CD4-positive, alpha-beta T cell treated with Interleukin-15 for 1 hour (primary cell): Measurements from ENCODE around the gene KIAA0825.
"Not testable (repeated sequence)": the region's sequence is repeated elsewhere in the genome, so short reads cannot be mapped to it uniquely, and the experiment has no call there.

Source experiments
- DNase-seq: peaks from one replicate; pipeline ENCODE4 v3.0.0-alpha.2; 2020

KIAA0825 gene

DNA sequence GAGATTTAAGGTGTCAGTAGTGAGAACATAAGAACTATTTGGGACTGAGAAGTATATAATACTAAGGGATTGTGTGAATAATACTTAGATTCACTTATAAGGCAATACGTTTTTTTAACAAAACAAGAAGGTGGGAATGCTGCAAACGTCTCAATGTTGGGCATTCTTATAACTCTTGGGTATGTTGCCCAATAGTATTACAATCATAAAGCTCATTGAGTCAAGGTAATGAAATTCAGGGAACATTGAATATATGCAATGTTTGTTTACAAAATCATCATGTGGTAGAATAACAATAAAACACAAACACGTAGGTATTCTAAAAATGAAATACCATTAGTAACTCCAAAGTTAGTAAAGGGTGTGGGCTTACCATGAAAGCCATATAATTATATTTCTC, 400.7 kb downstream of the KIAA0825 start:
- no peak for DNase-seq

DNA sequence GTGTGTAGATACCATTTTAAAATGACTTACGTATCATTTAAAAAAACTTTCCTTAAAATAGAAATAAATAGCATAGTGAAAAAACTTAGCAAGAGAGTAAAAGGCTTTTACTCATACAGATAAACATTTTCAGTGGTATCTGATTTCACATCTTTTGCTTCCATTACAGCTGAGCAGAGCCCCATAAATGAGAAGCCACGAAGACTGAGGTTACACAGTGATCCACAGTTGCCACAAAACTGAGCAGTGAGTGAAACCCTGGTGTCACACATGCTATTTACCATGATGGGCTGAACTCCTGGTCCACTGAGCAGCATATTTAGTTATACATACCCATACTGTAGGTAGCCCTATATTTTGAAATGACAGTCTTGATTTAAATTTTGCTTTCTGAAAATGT, 401.2 kb downstream of the KIAA0825 start:
- no peak for DNase-seq

DNA sequence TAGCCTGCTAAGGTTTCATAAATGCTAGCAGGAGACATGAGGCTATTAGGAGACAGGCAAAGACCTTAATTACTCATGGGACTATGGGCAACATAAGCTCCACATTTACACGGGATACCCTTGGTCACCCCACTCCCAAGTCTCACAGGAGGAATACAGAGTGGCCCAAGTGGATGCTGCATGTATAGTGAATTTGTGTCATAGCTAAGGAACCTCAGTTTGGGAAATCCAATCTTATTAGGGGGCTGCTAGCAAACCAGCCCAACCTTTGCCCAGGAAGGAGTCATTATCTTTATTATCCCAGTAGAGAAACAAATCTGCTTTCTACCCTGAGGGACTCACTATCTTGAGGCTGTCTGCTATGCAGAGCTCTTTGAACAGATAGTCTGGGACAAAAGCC, 405.9 kb downstream of the KIAA0825 start:
- DNase-seq, result no peak

DNA sequence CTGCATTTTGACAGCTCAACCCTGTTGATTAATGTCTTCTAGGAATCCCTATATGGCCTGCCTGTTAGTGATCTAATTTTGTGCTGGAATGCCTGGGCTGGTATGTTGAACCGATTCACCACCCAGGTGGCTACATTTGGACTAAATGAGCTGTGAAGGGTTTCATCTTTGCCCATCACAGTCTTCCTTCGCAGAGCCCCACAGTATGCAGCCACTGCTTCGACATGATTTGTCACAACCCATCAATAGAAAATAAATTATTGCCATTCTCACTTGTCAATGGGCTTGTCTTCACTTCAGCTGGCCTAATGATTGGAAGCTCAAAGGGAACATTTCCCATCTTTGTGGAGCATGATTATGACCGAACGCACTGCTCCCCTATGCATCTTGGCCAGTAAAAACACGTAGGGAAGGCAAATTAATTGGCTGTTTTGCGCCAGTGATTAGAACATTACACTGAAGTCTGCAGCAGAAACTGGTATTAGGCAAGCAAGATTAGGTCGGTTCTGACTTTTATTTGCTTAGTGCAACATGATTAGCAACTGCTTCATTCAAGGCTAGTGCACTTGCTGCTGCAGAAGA, 408.5 kb downstream of the KIAA0825 start:
- no peak for DNase-seq

DNA sequence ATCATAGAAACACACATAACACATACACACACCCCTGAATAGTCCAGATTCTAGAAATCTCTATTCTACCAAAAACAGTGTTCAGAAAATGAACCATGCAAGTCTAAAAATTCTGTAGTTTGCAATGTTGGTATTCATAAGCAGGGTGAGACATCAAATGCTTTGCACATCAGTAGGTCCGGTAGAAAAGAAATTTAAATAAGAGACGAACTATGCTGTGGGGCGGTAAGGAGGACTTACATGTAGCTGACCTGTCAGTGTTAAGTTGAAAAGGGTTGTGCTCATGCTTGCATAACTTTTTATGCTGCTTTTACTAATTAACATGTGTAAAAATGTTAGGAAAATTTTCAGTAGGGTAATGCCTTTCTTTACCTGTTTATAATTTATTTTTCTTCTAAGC, 409.1 kb downstream of the KIAA0825 start:
- no peak for DNase-seq

DNA sequence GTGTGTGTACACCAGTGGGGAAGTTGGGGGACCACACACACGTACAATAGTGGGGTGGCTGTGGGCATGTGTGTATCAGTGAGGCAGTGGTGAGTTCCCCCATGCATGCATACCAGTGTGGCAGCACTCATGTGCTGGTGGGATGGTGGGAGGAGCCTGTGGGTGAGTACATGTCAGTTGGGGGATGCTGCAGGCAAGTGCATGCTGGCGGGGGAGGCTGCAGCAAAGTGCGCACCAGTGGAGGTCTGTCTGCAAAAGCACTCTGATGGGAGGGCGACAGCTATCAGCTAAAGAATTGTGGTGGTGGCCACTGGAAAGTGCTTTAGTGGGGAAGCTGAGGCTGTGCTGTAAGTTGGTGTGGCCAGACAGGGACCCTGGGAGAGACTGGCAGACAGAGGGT, 418.8 kb downstream of the KIAA0825 start:
- no peak for DNase-seq

DNA sequence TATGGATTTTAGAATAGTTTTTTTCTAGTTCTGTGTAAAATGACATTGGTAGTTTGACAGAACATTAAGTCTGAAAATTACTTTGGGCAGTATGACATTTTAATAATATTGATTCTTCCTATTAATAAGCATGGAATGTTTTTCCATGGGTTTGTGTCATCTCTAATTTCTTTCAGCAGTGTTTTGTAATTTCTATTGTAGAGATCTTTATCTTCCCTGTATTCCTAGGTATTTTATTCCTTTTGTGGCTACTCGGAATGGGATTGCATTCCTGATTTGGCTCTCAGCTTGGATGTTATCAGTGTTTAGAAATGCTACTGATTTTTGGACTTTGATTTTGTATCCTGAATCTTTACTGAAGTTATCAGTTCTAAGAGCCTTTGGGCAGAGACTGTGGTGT, 420.4 kb downstream of the KIAA0825 start:
- DNase-seq, result no peak

DNA sequence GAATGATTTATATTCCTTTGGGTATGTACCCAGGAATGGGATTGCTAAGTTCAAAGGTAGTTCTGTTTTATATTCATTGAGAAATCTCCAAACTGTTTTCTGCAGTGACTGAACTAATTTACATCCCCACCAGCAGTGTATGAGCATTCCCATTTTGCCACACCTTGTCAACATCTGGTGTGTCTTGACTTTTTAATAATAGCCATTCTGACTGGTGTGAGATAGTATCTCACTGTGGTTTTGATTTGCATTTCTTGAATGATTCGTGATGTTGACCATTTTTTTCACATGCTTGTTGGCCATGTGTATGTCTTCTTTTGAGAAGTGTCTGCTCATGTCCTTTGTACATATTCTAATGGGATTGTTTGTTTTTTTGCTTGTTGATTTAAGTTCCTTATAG, 421.5 kb downstream of the KIAA0825 start:
- DNase-seq, result no peak

DNA sequence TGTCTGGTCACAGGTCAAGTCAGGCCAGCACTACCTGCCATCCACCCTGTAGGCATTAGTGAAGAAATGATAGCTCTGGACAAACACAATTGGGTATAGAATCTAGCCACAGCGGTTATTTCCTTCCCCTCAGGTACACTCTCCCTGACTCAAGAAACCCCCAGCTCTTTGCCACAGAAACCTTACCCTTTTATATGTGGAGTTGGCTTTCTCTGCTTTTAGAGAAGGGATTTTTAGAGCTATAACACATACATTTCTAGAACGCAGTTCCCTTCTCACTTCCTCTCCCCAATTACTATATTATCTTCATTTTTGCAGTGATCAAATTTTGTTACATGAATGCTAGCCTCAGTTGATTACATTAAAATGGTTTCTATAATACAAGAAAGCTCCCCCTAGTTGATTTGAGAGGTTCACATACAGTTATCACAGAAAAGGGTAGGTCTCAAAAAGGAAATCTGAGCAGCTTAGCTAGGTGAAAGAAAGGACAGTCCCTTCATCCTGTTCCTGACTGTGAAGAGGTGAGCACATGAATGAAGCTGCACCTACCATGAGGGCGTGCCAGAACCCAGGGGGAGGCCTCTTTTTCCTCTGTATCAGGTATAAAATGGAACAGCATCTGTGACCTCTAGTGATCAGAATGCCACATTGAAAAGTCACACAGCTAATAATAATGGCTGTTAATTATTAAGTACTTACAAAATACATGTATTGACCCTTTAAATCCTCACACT, 425.6 kb downstream of the KIAA0825 start:
- DNase-seq, result no peak

DNA sequence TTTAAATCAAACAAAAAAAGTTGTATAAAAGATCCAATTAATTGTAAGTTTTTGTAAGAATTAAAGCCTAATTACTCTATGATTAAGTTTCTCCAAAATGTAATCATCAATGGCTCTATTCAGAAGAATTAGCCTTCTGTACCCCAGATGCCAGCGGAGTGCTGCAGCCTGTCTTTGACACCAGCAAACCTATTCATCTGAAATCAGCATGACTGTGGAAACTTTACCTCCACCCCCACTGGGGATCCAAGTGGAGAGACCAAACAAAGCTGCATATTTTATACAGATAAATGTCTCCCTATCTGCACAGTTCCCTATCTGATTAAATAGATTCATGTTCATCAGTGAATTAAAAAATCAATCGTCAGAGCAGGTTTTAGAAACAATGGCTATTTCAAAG, 426.8 kb downstream of the KIAA0825 start:
- no peak for DNase-seq

DNA sequence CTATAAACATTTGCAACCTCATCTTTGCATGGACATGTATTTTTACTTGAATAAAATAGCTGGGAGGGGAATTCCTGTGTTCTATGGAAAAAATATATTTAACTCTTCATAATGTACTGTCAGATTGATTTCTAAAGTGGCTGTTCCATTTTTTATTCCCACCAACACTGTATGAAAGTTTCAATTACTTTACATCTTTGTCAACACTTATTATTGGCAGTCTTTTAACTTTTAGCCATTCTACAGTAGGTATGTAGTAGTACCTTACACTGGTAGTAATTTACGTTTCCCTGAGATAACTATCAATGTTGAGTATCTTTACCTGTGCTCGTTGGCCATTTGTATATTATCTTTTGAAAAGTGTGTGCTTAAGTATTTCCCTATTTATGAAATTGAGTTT, 429.7 kb downstream of the KIAA0825 start:
- DNase-seq, result no peak

DNA sequence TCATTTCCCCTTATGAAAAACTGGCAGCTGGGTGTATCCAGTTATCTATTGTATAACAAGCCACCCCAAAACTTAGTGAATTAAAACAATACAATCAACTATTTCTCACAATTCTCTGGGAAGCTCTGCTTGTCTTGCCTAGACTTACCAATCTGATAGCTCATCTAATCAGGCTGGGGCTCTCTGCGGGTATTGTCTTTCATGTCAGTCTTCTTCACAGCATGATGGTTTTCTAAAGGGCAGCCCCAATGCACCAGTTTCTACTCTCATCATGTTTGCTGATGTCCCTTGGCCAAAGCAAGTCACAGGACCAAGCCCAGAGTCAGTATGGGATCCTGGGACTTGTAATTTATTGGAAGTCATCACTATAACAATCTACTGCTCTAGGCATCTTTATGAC, 433.5 kb downstream of the KIAA0825 start:
- no peak for DNase-seq

DNA sequence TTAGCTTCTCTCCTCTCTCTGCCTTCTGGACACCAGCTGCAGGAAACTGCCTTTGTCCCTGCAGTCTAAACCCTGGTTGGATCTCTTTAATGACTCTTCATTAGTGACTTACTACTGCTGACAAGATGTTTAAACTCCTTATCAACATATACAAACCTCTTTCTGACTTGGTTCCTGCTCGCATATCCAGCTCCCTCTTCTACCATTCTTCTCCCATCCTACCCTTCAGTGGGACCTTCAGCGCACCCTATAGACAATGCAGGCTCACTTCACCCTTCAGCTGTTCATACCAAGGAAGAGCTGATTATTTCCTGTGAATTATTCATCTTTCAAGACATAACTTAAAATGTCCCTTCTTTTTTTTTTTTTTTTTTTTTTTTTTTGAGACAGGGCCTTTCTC, 436.5 kb downstream of the KIAA0825 start:
- DNase-seq, result no peak

DNA sequence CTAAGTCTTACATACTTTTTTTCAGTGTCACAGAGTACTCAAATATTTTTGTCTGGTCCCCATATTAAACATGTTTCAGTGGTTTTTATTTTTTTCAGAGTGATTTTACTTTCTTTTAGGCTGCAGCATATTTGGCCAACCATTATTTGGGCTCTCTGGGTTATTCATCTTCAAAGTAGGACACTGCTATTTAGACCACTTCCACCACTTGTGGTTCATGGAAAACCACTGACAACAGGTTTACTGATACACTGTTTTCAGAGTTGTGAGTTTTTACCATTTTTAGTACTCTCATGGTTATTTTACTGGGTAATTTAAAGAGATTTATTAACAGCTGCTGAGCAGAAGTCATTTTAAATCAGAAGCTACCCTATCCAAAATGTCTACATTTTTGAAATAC, 437.6 kb downstream of the KIAA0825 start:
- DNase-seq, result no peak

DNA sequence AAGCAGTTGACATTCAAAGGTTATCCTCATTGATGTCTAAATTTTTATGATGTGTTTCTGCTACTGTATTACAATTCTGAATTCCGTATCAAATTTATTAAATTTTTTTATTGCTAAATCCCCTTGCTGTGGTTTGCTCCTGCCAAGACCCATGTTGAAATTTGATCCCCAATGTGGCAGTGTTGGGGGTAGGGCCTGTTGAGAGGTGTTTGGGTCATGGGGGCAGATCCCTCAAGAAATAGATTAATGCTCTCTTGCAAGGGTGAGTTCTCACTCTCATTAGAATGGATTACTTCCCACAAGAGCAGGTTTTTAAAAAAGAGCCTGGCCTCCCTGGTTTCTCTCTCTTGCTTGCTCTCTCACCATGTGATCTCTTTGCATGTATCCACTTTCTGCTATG, 442.5 kb downstream of the KIAA0825 start:
- DNase-seq, result no peak

DNA sequence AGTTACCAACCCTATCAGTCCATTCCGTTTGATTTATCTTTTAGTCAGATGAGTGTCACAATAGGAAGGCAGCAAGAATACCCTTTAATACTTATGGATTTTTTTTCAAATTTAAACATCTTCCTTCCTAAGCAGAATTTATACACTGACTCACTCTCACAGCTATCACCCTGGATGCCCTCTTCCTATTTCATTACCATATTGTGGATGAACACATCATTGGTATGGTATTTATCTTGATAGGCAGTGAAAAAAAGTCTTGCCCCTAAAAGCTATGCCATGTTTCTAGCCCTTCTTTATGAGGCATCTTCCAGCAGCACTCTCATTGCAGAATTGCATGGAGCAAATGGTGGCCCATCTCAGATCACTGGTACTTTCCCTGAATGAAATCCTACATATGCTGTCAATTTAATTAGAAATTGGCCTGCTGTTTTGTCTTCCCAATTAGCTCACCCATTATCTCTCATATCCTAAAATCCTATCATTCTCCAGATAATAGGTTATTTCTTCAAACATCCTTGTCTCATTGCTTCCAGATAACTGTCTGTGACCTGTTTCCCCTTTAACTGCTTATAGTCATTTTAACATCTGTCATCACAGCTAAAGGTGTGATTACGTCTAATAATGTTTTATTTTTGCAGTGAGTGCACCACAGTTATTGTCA, 443.5 kb downstream of the KIAA0825 start:
- DNase-seq, result no peak

DNA sequence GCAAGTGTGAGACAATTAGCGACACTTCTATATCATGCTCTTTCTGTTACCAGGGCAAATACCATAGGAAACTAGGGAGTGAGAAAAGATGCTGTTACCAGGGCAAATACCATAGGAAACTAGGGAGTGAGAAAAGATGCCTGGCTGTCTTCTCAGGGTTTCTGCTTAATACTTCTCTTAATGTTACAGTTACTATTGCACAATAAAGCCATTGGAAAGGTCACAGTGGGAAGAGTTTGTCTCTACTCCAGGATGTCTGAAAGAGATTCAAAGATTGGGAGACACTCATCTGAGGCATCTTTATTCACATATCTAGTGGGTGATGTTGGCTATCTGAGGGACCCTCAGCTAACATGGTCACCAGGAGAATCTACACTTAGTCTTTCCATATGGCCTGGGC, 445.3 kb downstream of the KIAA0825 start:
- no peak for DNase-seq

DNA sequence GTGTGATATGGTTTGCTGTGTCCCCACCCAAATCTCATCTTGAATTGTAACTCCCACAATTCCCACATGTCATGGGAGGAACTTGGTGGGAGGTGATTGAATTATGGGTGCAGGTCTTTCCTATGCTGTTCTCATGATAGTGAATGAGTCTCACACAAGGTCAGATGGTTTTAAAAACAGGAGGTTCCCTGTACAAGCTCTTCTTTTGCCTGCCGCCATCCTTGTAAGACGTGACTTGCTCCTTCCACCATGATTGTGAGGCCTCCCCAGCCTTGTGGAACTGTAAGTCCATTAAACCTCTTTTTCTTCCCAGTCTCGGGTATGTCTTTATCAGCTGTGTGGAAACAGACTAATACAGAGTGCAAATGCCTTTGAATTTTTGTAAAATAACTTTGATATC, 447.3 kb downstream of the KIAA0825 start:
- not testable (repeated sequence) for DNase-seq

DNA sequence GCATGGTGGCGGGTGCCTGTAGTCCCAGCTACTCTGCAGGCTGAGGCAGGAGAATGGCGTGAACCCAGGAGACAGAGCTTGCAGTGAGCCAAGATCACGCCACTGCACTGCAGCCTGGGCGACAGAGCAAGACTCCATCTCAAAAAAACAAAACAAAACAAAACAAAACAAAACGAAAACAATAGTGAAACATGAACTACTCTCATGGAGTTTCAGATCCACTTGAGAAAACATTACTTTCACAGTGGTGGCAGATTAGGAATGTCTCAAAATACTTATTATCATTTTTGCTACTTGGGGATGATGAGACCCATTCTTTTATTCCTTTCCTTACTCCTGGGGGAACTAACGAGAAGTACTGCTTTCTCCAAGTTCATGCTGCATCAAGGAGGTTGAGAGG, 448.2 kb downstream of the KIAA0825 start:
- DNase-seq, result not testable (repeated sequence)

DNA sequence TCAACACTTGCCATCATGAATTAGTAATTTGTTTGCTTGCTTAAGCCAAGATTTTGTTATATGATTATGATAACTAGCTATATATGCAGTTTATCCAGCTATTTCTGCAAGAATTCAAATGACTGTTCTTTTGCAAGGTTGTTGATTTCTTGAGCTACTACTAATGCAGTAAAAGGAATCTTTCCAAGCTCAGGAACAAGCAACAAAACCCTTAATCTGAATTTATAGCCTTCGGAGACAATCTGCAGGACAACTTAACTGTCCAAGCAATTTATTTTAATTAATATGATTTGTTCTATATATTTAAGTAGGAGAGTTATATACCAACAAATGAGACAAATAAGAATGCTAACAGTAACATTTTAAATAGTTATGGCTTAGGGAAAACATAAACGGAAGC, 450.3 kb downstream of the KIAA0825 start:
- no peak for DNase-seq

DNA sequence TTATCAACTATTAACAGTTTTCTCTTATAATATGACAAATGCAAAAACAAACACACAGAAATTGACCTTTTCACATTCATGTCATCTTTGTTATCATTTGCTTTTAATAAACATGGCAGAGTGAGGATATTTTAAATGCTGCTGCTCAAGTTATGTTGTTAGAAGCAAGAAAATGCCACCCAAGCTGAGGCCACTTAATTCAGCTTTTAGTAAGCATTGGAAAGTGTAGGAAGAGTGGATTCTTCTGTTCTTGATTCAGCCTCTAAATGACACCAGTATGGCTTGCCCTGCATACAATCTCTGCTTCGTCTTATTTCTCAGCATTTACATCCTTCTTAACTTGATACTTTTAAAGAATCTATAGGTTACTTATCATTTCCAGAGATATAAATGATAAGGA, 456.6 kb downstream of the KIAA0825 start:
- DNase-seq, result no peak

DNA sequence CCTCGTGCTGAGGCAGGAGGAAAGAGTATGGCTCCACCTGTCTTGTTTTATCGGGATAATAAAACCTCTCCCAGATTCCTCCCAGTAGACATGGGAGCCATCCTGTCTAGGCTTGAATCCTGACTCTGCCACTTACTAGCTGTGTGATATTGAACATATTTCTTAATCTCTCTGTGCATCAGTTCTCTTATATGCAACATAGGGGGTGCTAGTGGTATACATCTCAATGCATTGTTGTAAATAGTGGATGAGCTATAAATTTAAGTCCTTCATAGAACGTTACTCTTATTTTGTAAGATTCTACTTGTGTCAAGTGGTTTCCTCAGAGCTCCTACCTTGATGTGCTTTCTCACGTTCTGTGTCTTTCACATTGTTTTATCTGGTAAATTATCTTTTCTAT, 459.3 kb downstream of the KIAA0825 start:
- DNase-seq, result no peak

DNA sequence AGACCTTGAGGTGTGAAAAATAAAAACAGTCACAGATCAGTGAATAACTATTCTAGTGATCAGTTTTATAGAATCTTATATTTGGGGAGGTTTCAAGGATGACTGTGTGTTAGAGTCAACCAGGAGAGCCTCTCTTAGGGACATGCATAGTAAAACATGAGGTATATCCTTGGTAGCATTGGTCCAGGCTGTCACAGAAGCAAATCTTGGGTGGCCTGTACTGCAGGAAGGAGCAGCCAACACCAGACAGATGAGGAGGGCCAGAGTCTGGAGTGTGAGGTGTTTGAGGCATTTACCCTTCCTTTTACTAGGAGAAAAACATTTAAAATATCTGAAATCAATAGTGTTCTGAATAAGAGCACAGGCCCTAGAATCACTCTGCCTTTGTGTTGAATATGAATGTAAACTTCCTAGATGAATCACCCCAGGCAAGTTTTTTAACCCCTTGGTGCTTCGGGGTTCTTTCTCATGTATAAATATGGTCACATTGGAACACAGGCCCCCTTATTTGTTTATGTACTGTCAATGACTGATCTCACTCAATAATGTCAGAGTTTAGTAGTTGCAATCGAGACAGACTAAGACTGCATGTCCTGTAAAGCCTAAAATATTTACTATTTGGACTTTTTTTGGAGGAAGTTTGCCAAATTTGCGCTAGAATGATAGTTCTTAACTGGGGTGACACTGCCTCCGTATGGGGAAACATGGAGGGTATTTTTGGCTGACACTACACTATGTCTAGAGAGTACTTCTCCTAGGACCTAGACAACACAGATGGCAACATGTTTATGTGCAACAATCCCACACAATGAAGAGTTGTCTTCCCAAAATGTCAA, 460.5 kb downstream of the KIAA0825 start:
- no peak for DNase-seq

DNA sequence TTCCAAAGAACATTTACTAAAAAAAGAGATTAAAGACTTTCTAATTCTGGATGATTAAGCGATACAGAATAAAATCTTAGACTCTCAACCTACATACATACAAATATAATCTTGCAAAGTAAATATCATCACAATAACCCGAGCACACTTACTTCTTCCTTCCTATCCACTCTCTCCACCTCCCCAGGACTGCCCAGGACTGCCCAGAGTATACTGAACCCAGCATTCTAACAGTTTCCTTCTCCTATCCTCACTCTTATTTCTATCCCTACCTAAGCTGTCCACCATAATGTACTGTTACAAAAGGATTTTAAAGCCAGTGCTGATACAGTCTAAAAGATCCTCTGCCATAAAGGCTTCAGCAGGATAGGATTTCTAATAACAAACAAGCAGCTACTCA, 463.7 kb downstream of the KIAA0825 start:
- no peak for DNase-seq
